AG08396 (cell line): ENCODE data around the gene CDIPT.

Experiments used
- DNase-seq: peaks from one replicate; pipeline ENCODE4 v3.0.0; 2012; ENCODE audit warnings: low spot score, mixed read lengths

CDIPT gene

DNA sequence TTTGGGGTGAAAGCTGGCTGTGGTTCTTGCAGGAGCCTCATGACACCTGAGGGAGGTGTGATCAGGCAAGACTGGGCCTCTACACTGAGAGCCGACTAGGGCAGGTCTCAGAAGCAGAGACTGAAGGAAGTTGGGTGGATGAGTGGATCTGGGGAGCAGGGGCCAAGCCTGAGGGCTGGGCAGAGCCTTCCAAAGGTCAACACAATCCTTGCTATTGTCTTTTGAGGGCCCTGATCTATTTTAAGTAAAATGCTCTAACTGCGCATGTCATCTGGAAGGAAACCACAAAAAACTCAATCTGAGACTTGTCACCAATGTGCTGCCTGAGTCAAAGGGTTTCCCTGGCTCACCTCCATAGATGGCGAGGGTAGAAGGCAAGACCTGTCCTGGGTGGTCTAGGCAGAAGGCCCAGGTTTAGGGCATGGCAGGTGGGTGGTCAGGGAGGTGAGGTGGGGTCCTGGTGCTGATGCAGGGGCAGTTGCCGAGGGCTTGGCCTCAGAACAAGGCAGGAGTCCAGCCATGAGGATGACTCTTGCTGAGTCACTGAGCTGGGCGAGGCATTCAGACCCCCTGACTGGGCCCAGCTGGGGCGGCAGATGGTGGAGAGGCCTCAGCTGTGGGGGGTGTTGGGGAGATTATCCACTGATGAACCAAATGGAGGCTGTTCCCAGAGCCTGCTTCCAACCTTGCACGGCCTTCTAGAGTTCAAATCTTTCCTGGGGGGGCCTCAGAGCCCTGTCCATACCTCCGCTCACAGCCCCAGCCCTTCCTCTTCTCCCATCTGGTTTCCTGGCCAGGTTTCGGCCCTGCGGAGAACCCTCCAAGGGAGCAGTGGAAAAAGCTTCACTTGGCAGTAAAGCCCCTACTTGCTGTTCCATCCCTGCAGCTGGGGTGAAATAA, 37.6 kb downstream of the CDIPT start:
- DNase-seq = peak; percentile 75

DNA sequence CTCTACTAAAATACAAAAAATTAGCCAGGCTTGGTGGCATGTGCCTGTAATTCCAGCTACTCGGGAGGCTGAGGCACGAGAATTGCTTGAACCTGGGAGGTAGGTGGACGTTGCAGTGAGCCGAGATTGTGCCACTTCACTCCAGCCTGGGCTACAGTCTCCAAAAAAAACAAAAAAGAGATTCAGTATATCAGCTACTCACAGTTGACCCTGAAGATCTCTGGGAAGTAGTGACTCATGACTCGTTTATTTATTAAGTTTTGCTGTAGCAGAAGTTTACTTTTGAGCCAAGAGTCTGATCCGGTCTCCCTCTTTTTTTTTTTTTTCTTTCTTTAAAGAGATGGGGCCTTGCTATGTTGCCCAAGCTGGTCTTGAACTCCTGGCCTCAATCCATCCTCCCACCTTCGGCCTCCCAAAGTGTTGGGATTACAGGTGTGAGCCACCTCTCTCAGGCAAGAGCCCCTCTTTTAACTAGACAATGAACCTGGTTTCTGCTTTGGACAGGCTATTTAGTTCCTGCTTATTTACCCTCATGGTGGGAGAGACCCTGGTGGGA, 38.4 kb downstream of the CDIPT start:
- DNase-seq = no peak

DNA sequence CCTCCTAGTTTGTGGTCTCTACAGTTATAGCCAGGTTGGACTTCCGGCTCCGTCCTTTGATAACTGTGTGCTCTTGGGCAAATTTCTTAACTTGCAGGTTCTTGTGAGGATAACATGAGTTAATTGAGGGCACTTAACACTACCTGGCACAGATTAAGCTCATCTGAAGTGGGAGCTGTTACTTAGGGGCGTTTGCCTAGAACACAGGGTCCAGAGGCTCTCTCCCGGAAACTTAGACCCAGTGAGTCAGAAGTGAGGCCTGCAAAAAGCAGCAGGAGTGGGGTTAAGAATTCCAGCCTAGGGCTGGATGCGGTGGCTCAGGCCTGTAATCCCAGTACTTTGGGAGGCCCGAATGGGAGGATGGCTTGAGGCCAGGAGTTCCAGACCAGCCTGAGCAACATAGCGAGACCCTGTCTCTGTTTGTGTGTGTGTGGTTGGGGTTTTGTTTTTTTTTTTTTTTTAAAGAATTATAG, 41.3 kb downstream of the CDIPT start:
- peak; percentile 50 for DNase-seq

DNA sequence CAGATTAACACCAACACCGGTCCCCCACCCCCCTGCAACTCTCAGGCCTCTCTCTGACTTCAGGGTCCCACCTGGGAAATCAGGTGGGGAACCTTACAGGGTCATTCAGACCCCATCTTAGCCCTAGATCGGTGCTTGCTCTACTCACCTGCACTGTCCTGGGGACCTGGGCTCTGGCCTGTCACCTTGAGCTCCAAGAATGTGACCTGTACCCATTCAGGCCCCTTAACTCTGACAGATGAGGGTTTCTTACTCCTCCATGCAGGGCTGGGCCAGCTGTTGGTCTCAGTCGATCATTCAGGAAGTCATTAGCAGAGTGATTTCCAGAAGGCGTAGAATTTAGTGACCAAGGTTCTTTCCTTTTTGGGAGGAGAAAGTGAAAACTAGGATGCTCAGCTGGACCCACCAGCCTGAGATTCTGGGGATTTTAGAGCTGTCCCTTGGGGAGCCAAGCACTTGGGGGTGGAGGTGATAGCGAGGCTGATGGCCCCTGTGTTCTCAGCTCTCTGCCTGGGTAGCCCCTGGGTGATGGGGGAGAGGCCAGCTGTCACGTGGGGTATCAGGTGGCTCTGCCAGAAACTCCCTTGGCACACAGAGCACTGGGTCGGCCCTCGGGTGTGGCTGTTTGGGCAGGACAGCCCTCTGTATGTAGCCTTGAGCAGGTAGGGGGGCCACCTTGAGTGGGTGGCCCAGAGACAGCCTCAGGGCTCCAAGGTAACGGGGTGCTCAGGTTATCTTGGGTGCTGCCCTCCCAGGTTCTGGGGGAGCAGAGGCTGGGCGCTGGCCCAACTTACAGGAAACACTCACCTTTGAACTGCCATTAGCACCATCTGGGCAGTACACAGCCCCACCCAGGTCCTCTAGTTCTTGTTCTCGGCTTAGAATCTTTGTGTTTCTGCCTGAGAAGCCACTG, 42.0 kb downstream of the CDIPT start:
- DNase-seq = peak; percentile 48

DNA sequence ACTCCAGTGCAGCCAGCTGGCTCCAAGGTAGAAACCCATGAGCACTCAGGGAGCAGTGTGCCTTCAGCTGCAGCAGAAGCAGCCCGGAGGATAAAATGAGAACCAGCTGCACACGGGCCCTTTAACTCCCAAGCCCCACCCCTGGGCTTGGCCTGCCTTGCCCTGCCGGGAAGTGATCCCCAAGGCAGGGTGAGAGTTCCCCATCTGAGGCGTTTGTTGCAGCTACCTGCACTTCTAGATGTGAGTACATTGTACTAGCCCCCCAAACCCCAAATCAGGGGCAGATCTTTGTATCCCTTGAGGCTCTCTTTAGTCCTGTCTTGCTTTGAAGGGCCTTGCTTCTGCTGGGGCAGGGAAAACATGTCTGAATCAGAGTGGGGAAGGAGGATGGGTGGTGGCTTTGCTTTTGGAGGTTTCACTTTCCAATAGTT, 42.7 kb downstream of the CDIPT start, which contains the start of gene MVP:
Gene MVP (plus strand): TSS at position 192 of the 431 bp plus-strand sequence. CDS start 10,088 bp downstream, outside the sequence.
- peak; percentile 78 for DNase-seq

DNA sequence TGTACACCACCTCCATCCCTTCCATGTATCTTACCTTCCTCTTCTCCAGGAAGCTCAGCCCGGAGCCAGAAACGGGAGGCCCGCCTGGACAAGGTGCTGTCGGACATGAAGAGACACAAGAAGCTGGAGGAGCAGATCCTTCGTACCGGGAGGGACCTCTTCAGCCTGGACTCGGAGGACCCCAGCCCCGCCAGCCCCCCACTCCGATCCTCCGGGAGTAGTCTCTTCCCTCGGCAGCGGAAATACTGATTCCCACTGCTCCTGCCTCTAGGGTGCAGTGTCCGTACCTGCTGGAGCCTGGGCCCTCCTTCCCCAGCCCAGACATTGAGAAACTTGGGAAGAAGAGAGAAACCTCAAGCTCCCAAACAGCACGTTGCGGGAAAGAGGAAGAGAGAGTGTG, 43.5 kb downstream of the CDIPT start:
- no peak for DNase-seq

DNA sequence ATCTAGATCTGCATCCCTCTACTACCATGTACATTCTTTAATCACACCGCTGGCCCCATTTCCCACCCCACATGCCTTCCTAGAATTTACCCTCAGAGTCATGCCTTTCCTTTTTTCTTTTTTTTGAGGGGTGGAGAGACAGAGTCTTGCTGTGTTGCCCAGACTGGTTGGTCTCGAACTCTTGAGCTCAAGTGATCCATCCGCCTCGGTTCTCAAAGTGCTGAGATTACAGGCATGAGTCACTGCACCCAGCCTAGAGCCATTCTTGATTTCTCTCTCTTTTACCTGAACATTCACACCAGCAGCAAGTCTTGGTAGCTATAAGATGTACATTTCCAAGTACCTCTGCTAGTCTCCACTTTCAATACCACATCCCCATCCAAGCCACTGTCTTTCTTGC, 44.9 kb downstream of the CDIPT start:
- DNase-seq = no peak

DNA sequence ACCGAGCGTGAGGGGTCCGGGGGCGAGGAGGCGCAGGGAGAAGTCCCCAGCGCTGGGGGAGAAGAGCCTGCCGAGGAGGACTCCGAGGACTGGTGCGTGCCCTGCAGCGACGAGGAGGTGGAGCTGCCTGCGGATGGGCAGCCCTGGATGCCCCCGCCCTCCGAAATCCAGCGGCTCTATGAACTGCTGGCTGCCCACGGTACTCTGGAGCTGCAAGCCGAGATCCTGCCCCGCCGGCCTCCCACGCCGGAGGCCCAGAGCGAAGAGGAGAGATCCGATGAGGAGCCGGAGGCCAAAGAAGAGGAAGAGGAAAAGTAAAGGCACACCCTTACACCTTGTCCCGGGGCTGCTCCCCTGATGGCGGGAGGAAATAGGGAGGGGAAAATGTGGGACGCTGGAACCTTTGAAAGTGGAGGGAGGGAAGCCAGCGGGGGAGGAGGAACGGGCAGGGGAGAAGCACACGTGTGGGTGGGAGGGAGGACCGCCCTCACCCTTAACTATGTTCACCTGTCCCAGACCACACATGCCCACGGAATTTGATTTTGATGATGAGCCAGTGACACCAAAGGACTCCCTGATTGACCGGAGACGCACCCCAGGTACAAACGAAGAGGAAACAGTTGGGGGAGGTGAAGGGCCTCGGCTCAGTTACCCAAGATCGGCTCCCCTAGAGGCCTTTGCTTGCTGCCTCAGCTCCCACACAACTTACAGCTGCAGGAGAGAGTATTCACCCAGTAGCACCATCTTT, 46.2 kb downstream of the CDIPT start:
- DNase-seq = peak; percentile 71

DNA sequence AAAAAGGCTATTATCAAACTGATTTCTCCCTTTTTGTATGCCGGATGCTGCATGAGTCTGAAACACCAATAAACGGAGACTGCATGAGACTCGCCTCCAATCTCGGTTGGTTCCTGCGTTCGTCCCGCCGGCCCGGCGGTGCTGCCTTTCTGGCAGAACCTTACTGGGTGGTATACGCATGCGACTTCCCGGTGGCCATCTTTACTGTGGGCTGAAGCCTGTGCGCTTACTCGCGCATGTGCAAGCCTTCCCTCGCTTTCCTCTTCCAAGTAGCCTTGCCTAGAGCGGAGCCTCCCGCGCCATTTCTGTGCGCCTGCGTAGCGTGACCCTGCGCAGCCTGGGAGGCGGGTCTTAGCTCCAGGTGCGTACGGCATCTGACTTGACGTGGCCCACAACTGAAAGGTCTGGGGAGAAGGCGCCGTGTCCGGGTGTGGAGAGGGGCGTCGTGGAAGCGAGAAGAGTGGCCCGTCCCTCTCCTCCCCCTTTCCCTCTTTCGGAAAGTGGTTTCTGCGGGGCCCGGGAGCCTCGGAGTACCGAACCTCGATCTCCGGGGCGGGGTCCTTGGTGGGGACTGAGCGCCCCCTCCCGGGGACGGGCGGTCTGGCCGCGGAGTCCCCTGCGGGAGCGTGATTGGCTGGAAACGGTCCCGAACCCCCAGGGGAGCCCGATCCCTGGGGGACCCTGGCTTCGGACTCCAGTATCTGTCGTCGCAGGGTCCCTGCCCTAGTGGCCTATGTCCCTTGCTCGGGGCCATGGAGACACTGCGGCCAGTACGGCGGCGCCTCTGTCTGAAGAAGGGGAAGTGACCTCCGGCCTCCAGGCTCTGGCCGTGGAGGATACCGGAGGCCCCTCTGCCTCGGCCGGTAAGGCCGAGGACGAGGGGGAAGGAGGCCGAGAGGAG, 47.0 kb downstream of the CDIPT start, which contains the start of gene PAGR1:
Gene PAGR1 (plus strand): TSS at position 360 of the 901 bp plus-strand sequence. CDS start 374 bp downstream, at position 734.
- peak; percentile 94 for DNase-seq

DNA sequence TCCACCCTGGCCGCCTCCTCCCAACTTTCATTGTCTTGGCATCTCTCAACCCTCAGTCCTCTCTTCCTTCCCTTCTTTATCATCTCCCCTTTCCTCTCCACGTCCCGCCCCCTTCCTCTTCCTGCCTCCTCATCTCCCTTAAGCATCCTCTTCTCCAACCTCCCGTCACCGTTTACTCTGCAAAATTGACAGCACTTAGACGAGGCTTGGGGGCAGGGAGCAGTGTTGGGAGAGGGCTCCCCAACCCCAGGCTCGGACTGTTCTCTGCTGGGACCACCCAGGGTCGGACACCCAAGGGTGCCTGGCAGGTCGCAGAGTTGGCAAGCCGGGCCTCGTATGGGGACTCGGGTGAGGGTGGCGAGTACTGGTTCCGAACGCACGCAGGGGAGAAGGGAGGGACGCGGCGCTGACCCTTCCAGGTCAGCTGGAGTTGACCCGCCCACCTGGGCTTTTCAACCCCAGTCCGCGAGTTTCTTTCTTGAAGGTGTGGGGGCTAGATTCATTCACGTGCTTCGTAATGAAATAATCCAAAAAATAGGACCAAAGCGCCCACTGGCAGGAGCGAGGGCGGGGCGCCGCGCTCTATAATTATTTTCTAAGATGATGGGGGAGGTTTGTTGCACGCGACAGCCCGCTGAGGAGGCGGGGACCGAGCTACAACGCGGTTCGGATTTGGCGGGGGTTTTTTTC, 47.8 kb downstream of the CDIPT start:
- no peak for DNase-seq

DNA sequence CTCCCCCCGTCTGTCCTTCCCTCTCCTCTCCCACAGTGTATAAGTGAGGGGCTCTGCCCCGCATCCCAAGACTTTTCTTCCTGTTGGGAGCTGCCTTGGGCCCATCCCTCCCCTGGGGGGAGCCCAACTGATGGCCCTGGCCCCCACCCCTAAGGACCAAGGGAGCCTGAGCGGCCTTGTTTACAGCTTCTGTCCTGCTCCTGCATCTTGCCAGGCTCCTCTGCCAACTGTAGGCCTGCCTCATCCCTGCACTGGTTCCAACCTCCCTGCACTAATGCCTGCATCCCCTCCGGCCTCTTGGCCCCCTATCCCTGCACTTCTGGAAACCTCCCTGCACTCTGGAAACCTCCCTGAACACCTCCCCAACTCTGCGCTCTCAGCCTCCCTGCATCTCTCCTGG, 48.4 kb downstream of the CDIPT start:
- DNase-seq = no peak

DNA sequence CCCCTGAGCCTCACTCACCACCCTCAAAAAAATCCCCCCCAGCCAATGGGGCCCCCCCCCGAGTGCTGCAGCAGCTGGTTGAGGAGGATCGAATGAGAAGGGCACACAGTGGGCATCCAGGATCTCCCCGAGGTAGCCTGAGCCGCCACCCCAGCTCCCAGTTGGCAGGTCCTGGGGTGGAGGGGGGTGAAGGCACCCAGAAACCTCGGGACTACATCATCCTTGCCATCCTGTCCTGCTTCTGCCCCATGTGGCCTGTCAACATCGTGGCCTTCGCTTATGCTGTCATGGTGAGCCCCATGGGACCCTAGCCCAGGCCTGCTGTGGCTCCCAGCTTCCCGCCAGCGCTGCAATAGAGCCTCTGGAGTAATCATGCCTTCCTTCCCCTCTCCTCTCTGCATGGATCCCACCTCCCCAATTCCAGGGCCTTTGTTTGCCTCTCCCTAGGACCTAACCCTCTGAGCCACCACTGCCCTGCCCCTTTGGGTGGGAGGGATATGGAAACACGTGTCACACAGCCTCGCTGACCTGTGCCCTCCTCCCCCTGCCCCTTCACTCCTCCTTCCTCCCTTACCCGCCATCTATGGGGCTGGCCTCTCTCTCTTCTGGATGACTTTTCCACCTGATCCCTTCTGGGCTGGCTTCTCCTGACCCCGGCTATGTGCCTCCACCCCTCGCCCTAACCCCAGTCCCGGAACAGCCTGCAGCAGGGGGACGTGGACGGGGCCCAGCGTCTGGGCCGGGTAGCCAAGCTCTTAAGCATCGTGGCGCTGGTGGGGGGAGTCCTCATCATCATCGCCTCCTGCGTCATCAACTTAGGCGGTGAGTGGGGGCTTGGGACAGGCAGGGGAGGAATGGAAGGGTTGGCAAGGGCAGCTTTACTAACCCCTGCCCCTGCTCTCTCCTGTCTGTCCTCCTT, 49.1 kb downstream of the CDIPT start:
- no peak for DNase-seq

DNA sequence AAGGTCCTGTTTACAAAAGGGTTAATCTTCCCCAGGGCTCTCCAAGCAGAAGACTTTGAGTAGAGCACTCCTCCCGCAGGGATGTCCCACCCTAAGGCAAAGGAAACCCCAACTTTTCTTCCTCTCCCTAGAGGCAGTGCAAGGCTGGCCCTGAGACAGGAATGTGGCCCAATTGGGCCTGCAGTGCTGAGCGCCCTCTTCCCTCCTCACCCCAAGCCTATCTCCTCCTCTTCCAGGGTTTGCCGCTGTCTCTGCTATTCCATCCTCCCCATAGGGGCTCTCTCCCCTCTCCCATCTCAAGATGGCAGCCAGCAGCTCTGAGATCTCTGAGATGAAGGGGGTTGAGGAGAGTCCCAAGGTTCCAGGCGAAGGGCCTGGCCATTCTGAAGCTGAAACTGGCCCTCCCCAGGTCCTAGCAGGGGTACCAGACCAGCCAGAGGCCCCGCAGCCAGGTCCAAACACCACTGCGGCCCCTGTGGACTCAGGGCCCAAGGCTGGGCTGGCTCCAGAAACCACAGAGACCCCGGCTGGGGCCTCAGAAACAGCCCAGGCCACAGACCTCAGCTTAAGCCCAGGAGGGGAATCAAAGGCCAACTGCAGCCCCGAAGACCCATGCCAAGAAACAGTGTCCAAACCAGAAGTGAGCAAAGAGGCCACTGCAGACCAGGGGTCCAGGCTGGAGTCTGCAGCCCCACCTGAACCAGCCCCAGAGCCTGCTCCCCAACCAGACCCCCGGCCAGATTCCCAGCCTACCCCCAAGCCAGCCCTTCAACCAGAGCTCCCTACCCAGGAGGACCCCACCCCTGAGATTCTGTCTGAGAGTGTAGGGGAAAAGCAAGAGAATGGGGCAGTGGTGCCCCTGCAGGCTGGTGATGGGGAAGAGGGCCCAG, 50.0 kb downstream of the CDIPT start:
- DNase-seq = no peak

DNA sequence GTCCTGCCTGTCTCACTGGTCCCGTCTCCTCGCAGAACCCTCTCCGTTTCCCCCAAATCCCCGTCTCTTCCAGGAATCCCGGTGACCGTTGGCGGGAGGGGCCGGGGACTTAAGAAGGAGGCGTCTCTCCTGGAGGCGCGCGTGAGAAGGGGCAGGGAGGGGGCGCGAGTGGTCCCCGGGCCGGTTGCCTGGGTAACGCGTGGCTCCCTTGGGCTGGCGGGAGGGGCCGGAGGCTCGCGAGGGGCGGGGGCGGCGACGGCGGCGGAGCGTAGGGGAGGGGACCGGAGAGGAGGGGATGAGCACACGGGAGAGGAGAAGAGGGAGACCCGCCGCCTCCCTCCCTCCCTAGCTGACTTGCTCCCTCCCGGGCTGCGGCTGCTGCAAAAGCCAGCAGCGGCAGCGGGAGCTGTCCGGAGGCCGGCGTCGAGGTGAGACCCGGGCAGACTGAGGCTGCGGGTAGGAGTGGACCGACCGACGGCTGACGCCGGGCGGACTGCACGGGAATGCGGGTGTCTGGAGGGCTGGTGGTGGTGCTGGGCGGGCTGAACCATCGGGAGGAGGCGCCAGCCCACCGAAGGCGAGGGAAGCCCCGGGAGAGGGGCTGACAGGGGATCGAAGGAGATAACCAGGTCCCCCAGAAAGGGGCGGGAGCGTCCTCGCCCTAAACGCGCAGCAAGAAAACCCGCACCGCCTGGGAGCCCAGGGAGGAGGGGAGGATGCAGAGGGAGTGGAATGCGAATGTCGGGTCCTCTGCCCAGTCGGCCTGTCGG, 50.9 kb downstream of the CDIPT start, which contains the start of gene PRRT2:
Gene PRRT2 (plus strand): TSS at position 298 of the 770 bp plus-strand sequence. CDS start 862 bp downstream, outside the sequence.
- DNase-seq = peak; percentile 53

DNA sequence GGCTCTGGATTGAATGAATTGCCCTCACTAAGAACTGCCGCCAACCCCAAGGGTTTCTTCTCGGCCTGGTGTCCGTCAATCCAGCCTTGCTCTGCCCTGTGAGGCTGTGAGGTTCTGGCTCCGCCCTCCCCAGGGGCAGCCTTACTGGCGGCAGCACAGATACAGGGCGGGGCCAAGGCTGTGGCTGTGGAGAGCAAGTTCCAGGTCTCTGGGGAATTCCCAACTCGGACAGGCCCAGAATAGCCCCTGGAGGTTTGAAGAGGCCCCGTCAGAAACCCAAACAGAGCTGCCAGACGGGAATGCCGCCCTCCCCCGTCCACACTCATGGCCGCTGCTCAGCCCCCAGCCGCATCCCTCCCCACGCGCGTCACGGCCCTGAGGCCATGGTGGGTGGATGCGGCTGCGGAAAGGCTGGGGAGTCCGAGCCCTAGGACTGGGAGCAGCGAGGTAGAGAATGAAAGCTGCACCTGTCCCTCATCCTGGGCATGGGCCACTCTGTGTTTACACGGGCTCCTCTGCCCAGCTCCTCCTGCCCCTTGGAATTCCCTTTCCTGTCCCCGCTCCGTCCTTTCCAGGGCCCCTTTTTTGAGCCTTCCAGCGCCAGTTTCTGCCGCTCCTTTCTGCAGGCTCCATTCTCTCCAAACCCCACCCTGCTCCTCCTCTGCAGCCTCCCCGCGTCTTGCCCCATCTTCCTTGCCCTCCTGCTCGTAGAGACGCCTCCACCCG, 51.7 kb downstream of the CDIPT start:
- peak; percentile 93 for DNase-seq

DNA sequence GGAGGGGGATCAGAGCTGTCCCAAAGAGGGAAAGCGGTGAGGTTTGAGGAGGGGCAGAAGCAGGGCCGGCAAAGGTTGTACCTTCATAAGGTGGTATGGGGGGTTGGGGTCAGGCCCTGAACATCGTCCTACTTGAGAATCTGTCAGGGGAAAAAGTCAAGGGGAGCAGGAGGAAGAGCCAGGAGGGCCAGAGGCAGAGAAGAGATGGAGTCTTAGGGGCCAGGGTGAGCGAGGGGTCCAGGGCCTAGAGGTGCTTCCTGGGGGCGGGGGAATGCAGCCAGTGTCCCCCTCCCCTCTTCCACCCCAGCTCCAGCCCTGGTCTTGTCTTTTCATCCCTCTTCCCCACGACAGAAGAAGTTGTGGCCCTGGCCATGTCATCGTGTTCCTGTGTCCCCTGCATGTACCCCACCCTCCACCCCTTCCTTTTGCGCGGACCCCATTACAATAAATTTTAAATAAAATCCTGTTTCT, 52.3 kb downstream of the CDIPT start:
- DNase-seq = no peak
